ENCODE results near the gene POLQ. TPM values are rescaled to one million over a fixed set of nuclear protein-coding genes. Genes with fewer than 3 reads are reported as not detected.
A peak's percentile ranks its signal among the peaks of the same experiment; 100 is the strongest.

Gene POLQ
- total and polyA plus RNA-seq, 2 donors from 2014 or later: 0.35 TPM; not detected in 1

- TF ChIP-seq CTCF (IDR thresholded peaks at IDR 0.05; ENCODE audit: borderline replicate concordance, extremely low read depth, insufficient read depth): peak; percentile 9
- Histone ChIP-seq H3K36me3 (ENCODE audit: control insufficient read depth in 2 of 3, insufficient read depth in 3 of 3, low read length in 3 of 3) (no peaks in the 10 kb centered on the region), H3K4me1 (ENCODE audit: control insufficient read depth in 2 of 3, insufficient read depth in 2 of 3, low read depth in 1 of 3, low read length in 3 of 3) (peaks cover 0 to 6% (median 0%) of the 10 kb centered on the region in 3 donors), H3K9me3 (ENCODE audit: control insufficient read depth in 2 of 3, insufficient read depth in 1 of 3, low read length in 3 of 3) (no peaks in the 10 kb centered on the region), H3K4me3 (ENCODE audit: low read length in 3 of 3) (no peak within 1 kb of the TSS), H3K27me3 (ENCODE audit: control insufficient read depth, insufficient read depth, low read length) (no peaks in the 10 kb centered on the region), H3K9ac (ENCODE audit: low read length in 3 of 3) (no peak within 1 kb of the TSS), H3K27ac (ENCODE audit: low read depth in 2 of 2, low read length in 2 of 2) (no peak within 1 kb of the TSS)
- DNase-seq: peak in 3 of 5 donors; percentile 8 to 13 (median 12)
- intact Hi-C loops (cut with DNase I): no loop called here
- FAIRE-seq: no peak
Observed at GRCh38 chr3:121592856-121593702, 47.3 kb upstream of the POLQ start, which contains the start of gene FBXO40. Gene FBXO40, plus strand, starts transcription at chr3:121593379. Its CDS starts 27,197 bp downstream, at chr3:121620576.

- Histone ChIP-seq H3K27me3 (ENCODE audit: control insufficient read depth, insufficient read depth, low read length) (no peaks in the 10 kb centered on the region), H3K9me3 (ENCODE audit: control insufficient read depth in 2 of 3, insufficient read depth in 1 of 3, low read length in 3 of 3) (no peaks in the 10 kb centered on the region), H3K36me3 (ENCODE audit: control insufficient read depth in 2 of 3, insufficient read depth in 3 of 3, low read length in 3 of 3) (no peaks in the 10 kb centered on the region), H3K27ac (ENCODE audit: low read depth in 2 of 2, low read length in 2 of 2) (no peak overlapping the region), H3K4me3 (ENCODE audit: low read length in 3 of 3) (no peak overlapping the region), H3K4me1 (ENCODE audit: control insufficient read depth in 2 of 3, insufficient read depth in 2 of 3, low read depth in 1 of 3, low read length in 3 of 3) (no peaks in the 10 kb centered on the region), H3K9ac (ENCODE audit: low read length in 3 of 3) (no peak overlapping the region)
- no peak for TF ChIP-seq CTCF (IDR thresholded peaks at IDR 0.05; ENCODE audit: borderline replicate concordance, extremely low read depth, insufficient read depth)
- DNase-seq: no peak
- no peak for FAIRE-seq
- intact Hi-C loops (cut with DNase I): no loop called here
Observed at GRCh38 chr3:121584418-121584817, 38.6 kb upstream of the POLQ start.

- Histone ChIP-seq H3K27me3 (ENCODE audit: control insufficient read depth, insufficient read depth, low read length) (no peaks in the 10 kb centered on the region), H3K4me1 (ENCODE audit: control insufficient read depth in 2 of 3, insufficient read depth in 2 of 3, low read depth in 1 of 3, low read length in 3 of 3) (no peaks in the 10 kb centered on the region), H3K9me3 (ENCODE audit: control insufficient read depth in 2 of 3, insufficient read depth in 1 of 3, low read length in 3 of 3) (no peaks in the 10 kb centered on the region), H3K36me3 (ENCODE audit: control insufficient read depth in 2 of 3, insufficient read depth in 3 of 3, low read length in 3 of 3) (no peaks in the 10 kb centered on the region), H3K9ac (ENCODE audit: low read length in 3 of 3) (no peak overlapping the region), H3K4me3 (ENCODE audit: low read length in 3 of 3) (no peak overlapping the region), H3K27ac (ENCODE audit: low read depth in 2 of 2, low read length in 2 of 2) (no peak overlapping the region)
- TF ChIP-seq CTCF (IDR thresholded peaks at IDR 0.05; ENCODE audit: borderline replicate concordance, extremely low read depth, insufficient read depth): no peak
- no peak for DNase-seq
- no peak for FAIRE-seq
- intact Hi-C loops (cut with DNase I): no loop called here
Observed at GRCh38 chr3:121581691-121582090, 35.9 kb upstream of the POLQ start.
